Panc1 (cell line): ENCODE data around the gene MYO18A.

Experiments
- CTCF ChIP-seq: fragments of 450-650 bp; IDR thresholded peaks from 2 replicates; pipeline ENCODE4 v1.5.1; 2017; ENCODE audit warnings: mild to moderate bottlenecking
- POLR2AphosphoS5 ChIP-seq: IDR thresholded peaks from 2 replicates; pipeline ENCODE4 v1.6.1; 2012; ENCODE audit warnings: mild to moderate bottlenecking, low read depth, low read length, moderate library complexity
- SIN3A ChIP-seq: IDR thresholded peaks from 2 replicates; pipeline ENCODE4 v1.6.1; 2012; ENCODE audit warnings: low read depth, mild to moderate bottlenecking, low read length, moderate library complexity, borderline replicate concordance; ENCODE audit not compliant: insufficient read depth
- TCF7L2 ChIP-seq: IDR thresholded peaks from 2 replicates; pipeline ENCODE4 v1.6.1; 2011; ENCODE audit warnings: mild to moderate bottlenecking, low read depth, low read length, inconsistent platforms
- TF ChIP-seq, protein P1 (sequence below), 2 experiments: IDR thresholded peaks; 2 replicates each; pipeline ENCODE4 v1.6.1; 2011 to 2012; ENCODE audit warnings: low read depth in 2 of 2, control low read depth in 1 of 2, low read length in 1 of 2, mild to moderate bottlenecking in 1 of 2, moderate library complexity in 1 of 2; ENCODE audit not compliant: insufficient read depth in 1 of 2

- TF ChIP-seq CTCF (no peak), POLR2AphosphoS5 (no peak), SIN3A (no peak), TCF7L2 (no peak)
- TF ChIP-seq, protein P1, sequence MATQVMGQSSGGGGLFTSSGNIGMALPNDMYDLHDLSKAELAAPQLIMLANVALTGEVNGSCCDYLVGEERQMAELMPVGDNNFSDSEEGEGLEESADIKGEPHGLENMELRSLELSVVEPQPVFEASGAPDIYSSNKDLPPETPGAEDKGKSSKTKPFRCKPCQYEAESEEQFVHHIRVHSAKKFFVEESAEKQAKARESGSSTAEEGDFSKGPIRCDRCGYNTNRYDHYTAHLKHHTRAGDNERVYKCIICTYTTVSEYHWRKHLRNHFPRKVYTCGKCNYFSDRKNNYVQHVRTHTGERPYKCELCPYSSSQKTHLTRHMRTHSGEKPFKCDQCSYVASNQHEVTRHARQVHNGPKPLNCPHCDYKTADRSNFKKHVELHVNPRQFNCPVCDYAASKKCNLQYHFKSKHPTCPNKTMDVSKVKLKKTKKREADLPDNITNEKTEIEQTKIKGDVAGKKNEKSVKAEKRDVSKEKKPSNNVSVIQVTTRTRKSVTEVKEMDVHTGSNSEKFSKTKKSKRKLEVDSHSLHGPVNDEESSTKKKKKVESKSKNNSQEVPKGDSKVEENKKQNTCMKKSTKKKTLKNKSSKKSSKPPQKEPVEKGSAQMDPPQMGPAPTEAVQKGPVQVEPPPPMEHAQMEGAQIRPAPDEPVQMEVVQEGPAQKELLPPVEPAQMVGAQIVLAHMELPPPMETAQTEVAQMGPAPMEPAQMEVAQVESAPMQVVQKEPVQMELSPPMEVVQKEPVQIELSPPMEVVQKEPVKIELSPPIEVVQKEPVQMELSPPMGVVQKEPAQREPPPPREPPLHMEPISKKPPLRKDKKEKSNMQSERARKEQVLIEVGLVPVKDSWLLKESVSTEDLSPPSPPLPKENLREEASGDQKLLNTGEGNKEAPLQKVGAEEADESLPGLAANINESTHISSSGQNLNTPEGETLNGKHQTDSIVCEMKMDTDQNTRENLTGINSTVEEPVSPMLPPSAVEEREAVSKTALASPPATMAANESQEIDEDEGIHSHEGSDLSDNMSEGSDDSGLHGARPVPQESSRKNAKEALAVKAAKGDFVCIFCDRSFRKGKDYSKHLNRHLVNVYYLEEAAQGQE (IDR thresholded peaks at IDR 0.05; ENCODE audit: insufficient read depth in 1 of 2, low read depth in 2 of 2, low read length in 1 of 2): no peak
Observed at GRCh38 chr17:29050176-29050575, 130.0 kb downstream of the MYO18A start.
